AG10803 (cell line): Measurements from ENCODE around the gene CEP170.

ENCODE experiments used
- DNase-seq: peaks from one replicate; pipeline ENCODE4 v3.0.0; 2010; ENCODE audit warnings: low read depth
- H3K4me3 ChIP-seq: 2 replicates; pipeline ENCODE4 v1.5.1; 2011; ENCODE audit warnings: mild to moderate bottlenecking, low read length, control low read depth
- TF ChIP-seq, protein P1 (sequence below): conservative IDR thresholded peaks from 2 replicates; pipeline ENCODE4 v1.5.1; 2011; ENCODE audit warnings: mild to moderate bottlenecking, low read length, control low read depth, inconsistent platforms

The CEP170 gene

DNA sequence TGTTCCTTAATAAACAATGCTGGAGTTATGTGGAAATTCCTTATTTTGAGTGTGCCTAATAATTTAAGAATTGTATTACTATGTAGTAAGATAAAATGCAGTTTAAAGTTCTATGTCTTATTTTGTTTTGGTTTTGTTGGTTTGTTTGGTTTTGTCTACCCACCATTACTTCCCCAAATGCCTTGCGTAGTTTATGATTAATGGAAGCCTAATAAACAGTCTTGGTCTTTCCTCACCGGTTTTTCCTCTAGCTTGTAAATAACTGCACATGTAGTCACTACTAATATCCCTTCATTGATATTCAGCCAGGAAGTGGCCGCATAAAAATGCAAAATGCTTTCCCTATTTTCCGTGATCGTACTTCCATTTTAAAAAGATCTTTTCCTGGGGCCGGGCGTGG, 3.6 kb upstream of the CEP170 start:
- no peak for DNase-seq
- TF ChIP-seq, protein P1, sequence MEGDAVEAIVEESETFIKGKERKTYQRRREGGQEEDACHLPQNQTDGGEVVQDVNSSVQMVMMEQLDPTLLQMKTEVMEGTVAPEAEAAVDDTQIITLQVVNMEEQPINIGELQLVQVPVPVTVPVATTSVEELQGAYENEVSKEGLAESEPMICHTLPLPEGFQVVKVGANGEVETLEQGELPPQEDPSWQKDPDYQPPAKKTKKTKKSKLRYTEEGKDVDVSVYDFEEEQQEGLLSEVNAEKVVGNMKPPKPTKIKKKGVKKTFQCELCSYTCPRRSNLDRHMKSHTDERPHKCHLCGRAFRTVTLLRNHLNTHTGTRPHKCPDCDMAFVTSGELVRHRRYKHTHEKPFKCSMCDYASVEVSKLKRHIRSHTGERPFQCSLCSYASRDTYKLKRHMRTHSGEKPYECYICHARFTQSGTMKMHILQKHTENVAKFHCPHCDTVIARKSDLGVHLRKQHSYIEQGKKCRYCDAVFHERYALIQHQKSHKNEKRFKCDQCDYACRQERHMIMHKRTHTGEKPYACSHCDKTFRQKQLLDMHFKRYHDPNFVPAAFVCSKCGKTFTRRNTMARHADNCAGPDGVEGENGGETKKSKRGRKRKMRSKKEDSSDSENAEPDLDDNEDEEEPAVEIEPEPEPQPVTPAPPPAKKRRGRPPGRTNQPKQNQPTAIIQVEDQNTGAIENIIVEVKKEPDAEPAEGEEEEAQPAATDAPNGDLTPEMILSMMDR, result no peak
- H3K4me3 ChIP-seq, result no peak overlapping the region

DNA sequence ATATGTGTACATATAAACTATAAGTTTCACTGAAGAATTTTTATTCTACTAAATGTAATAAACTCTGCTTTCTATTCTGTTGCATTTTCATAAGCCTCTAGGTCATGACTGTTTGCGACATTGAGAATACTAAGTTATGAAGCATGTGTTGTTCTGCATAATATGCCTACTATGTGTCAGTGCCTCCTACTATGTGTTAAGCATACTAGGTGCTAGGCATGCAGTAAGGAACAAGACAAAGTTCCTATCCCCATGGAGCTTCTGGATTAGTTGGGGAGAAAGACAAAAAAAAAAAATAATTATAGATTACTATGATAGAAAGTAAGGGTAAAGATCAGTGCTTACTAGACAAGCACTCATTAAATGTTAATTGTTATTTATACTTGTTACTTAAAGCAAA, 2.1 kb upstream of the CEP170 start:
- H3K4me3 ChIP-seq, result peak overlapping the region; percentile 85
- TF ChIP-seq, protein P1, result no peak
- DNase-seq, result no peak

DNA sequence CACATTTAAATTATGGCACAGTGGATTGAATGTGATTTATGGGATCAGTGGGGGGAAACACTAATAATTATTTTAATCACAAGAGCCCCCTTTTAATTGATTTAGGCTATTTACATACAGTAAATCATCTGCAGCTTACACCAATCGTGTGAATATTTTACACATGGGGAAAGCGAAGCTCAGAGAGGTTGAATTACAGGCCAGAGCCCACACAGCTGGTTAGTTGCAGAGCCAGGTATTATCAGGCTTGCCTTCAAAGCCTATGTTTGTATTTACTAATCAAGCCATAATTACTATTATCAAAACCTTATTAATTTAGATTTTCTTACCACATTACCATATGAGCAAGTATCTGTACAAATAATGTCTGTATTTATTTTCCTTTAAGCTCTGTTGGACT, 1.5 kb upstream of the CEP170 start:
- TF ChIP-seq, protein P1, result no peak
- peak overlapping the region; percentile 85 for H3K4me3 ChIP-seq
- DNase-seq, result no peak

DNA sequence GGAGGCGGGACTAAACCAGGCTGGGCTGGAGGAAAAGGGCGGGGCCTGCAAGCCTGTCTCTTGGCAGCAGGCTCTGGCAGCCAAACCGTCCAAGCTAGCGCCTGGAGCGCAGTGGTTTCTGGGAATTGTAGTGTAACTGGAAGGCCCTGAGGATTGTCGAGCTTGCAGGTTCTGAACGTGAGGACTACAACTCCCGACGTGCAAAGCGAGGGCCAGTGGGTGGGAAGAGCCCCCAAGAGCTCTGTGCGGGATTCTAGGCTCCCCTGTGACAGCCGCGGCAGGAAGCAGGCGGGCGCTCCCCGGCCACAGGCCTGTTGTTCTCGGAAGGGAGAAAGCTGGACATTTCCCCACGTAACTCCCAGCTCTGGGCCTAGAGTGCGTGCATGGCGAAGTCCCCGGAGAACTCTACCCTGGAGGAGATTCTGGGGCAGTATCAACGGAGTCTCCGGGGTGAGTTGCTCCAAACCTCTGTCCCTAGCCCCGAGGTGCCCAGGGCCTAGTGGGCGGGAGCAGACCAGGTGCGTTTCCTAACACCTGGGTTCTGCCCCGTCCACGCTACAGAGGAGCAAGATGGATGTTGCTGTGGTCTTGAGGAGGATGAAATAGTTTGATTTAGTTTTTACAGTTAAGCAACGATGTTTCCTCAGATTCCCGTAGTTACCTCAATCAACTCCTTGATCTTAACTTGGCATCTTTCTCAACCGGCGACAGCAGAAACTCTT, 871 bp upstream of the CEP170 start, which contains the start of gene SDCCAG8:
Gene SDCCAG8 (plus strand): TSS at position 251 of the 722 bp plus-strand sequence. CDS start 133 bp downstream, at position 384.
- TF ChIP-seq, protein P1, result no peak
- H3K4me3 ChIP-seq, result peak within 1 kb of the TSS; percentile 88
- peak; percentile 100 for DNase-seq

DNA sequence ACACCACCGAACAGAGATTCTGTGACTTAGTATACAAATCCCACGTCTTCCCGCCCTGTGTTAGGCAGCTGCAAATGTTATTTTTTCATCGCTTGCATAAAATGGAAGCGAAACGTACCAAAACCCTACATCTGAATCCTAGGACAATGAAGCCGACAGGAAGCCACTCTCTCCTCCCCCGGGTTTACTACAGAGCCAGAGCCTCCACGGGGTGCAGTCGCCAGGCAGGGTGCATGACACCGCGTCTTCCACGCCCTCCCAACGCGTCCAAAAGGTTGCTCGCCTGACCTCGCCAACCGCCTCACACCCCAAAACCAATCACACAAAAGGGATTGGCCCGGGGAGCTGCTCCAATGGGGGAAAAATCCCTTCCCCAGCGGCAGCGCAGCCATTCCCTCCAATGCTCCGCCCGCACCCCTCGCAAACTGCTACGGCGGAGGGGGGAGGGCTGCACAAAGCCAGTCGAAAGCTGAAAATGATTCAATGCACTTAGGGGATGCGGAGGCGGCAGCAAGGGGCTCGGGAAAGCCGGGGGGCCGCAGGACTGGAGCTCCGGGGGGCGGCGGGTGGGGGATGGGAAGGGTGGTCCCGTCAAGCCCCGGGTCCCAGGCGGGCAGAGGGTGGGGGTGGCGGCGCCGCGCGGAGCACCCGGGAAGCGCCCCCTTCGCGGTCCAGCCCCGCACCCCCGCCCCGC, 701 bp downstream of the CEP170 start:
- TF ChIP-seq, protein P1, result no peak
- peak; percentile 64 for DNase-seq
- peak overlapping the region; percentile 88 for H3K4me3 ChIP-seq

DNA sequence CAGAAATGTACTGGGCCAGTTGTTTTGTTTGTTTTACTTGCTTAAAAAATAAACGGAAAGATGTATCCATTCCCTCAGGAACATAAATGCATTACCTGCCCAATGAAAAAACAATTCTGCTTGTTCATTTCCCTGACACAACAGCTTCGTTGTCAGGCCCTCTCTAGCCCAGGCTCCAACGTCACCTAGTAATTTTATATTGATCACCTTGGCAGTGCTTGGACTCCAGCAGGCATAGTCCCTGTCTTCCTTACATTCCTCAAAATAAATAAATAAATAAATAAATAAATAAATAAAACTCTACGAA, 1.2 kb downstream of the CEP170 start:
- TF ChIP-seq, protein P1, result no peak
- DNase-seq, result no peak
- peak overlapping the region; percentile 88 for H3K4me3 ChIP-seq
